ENCODE measurements around the gene GPR151. TPM values are rescaled to one million over a fixed set of nuclear protein-coding genes. Genes with fewer than 3 reads are reported as not detected.
A peak's percentile ranks its signal among the peaks of the same experiment; 100 is the strongest.

The GPR151 gene
- total RNA-seq (2011; cell fraction: chromatin; rRNA removed; ENCODE audit: low replicate concordance): not detected in 2 replicates
- not detected in 2 replicates for total RNA-seq (2011; cell fraction: nucleolus; rRNA removed)
- total RNA-seq (2011; cell fraction: nucleoplasm; rRNA removed): not detected in 2 replicates
- not detected in 2 replicates for total RNA-seq (2014; rRNA removed)
- not detected in 2 replicates for total RNA-seq (2014; rRNA removed; fragmentation: Illumina TruSeq; extraction: Trizol)
- not detected in 2 replicates for total RNA-seq (2015; rRNA removed; fragmentation: Illumina TruSeq; extraction: Trizol)
- total RNA-seq (2021): not detected in 2 replicates
- not detected in 2 replicates for polyA plus RNA-seq (2011; rRNA removed)
- not detected in 2 replicates for polyA plus RNA-seq (2011; cell fraction: cytosol; rRNA removed)
- not detected in 2 replicates for polyA plus RNA-seq (2011; cell fraction: nucleus; rRNA removed)
- not detected in 2 replicates for polyA plus RNA-seq (2012)
- not detected in 2 replicates for polyA plus RNA-seq (2014; fragmentation: Illumina TruSeq; extraction: Trizol)
- under 1 TPM in 1 of 2 experiments, not detected in 1; 0.06 TPM for polyA plus RNA-seq (2014; fragmentation: Nextera tagmentation; extraction: Ambion mirVana)
- not detected in 2 replicates for polyA plus RNA-seq (2014; rRNA removed)
- polyA minus RNA-seq (2011; rRNA and poly(A)+ RNA removed): not detected in 2 replicates
- not detected in 2 replicates for polyA minus RNA-seq (2011; cell fraction: cytosol; rRNA and poly(A)+ RNA removed)
- not detected in 2 replicates for polyA minus RNA-seq (2011; cell fraction: nucleus; rRNA and poly(A)+ RNA removed)
- Bru-seq, nascent RNA: not detected
- BruChase-seq, experiment 1, labeled RNA remaining after a 2-hour chase: not detected
- BruChase-seq, experiment 2, labeled RNA remaining after a 6-hour chase: not detected
- long read RNA-seq, experiment 1: 0 reads
- long read RNA-seq, experiment 2: 0 reads
- long read RNA-seq, experiment 3: 0 reads

- ChIA-PET CTCF (ENCODE audit: low intra/inter-chr PET ratio) (no interaction called here), POLR2A (interaction anchor here (0.6 to 1.2 kb wide), 3 partner anchors 24 to 729 kb away, joined by 3 to 6 read pairs (median 4); no protein-coding TSS in a partner anchor)
- Histone ChIP-seq H3K36me3 (ENCODE audit: control insufficient read depth, insufficient read depth, low read length) (peaks cover 14% of the 10 kb centered on the region; the same call in 2 of the 3 replicates), H3K79me2 (ENCODE audit: control insufficient read depth, insufficient read depth, low read length) (no peaks in the 10 kb centered on the region), H4K20me1 (replicated peaks; ENCODE audit: control insufficient read depth, insufficient read depth, low read length) (no peaks in the 10 kb centered on the region), H3K4me2 (ENCODE audit: insufficient read depth, low read length) (no peak within 1 kb of the TSS), H3K9me3 (replicated peaks; ENCODE audit: control insufficient read depth, insufficient read depth, low read depth, low read length) (no peaks in the 10 kb centered on the region), H3K4me1 (replicated peaks in 1 of 2; ENCODE audit: control insufficient read depth in 2 of 2, insufficient read depth in 2 of 2, low read length in 2 of 2) (no peaks in the 10 kb centered on the region; a peak in 1 of 5 replicates), H3K9ac (ENCODE audit: insufficient read depth in 1 of 2, low read depth in 2 of 2, low read length in 2 of 2) (no peak within 1 kb of the TSS), H3K4me3 (no peak within 1 kb of the TSS), H3K9me1 (ENCODE audit: control insufficient read depth, insufficient read depth, low read length) (no peaks in the 10 kb centered on the region), H3K27ac (ENCODE audit: extremely low read depth, low read depth, low read length) (no peak within 1 kb of the TSS), H2AFZ (ENCODE audit: low read depth, low read length) (no peak within 1 kb of the TSS), H3K27me3 (ENCODE audit: control insufficient read depth in 2 of 2, insufficient read depth in 2 of 2, low read length in 2 of 2) (no peaks in the 10 kb centered on the region; a peak in 1 of 5 replicates)
- no peak for FAIRE-seq
- ATAC-seq: peak; percentile 53
- intact Hi-C loops (cut with micrococcal nuclease) (no loop called here), in situ Hi-C loops (cut with MboI) (no loop called here)
- no TSS peak for BruUV-seq (replicated peaks)
- WGBS (ENCODE audit: insufficient coverage, low coverage, missing lambda C conversion rate): 5% methylated on average over 3 of the region's 3 CpGs
- DNase-seq (ENCODE audit: extremely low read depth in 1 of 4, low spot score in 3 of 4): peak in 1 of 4 experiments; percentile 8
- no peak for TF ChIP-seq ZNF445 (CRISPR knock-in tag; IDR thresholded peaks at IDR 0.05; ENCODE audit: low read depth)
These were observed at the start of gene GPR151 for GRCh38 chr5:146516151-146516475. Gene GPR151, minus strand, starts transcription at chr5:146516190. Its CDS starts 77 bp downstream, at chr5:146516113.

Data from K562 (cell line).